SK-N-SH treated with all-trans-retinoic acid at 6 μM for 48 hours (cell line): ENCODE measurements around the gene RTL1.

Source experiments
- CSRNP3 ChIP-seq: fragments of 250-450 bp; sonication (Bioruptor Pico); IDR thresholded peaks from 2 replicates; pipeline ENCODE4 v1.5.1; 2021; ENCODE audit warnings: mild to moderate bottlenecking, moderate library complexity
- TSHZ2 ChIP-seq: fragments of 250-450 bp; sonication (Bioruptor Pico); IDR thresholded peaks from 2 replicates; pipeline ENCODE4 v1.5.0; 2020; ENCODE audit warnings: mild to moderate bottlenecking, moderate library complexity
- TF ChIP-seq, protein P1 (sequence below): fragments of 250-450 bp; sonication (Bioruptor Pico); IDR thresholded peaks from 2 replicates; pipeline ENCODE4 v1.8.0; 2020; ENCODE audit warnings: mild to moderate bottlenecking, moderate library complexity, borderline replicate concordance

GRCh38 chr14:100894416-100894815 lies 9.1 kb downstream of the RTL1 start:
- TF ChIP-seq, protein P1, sequence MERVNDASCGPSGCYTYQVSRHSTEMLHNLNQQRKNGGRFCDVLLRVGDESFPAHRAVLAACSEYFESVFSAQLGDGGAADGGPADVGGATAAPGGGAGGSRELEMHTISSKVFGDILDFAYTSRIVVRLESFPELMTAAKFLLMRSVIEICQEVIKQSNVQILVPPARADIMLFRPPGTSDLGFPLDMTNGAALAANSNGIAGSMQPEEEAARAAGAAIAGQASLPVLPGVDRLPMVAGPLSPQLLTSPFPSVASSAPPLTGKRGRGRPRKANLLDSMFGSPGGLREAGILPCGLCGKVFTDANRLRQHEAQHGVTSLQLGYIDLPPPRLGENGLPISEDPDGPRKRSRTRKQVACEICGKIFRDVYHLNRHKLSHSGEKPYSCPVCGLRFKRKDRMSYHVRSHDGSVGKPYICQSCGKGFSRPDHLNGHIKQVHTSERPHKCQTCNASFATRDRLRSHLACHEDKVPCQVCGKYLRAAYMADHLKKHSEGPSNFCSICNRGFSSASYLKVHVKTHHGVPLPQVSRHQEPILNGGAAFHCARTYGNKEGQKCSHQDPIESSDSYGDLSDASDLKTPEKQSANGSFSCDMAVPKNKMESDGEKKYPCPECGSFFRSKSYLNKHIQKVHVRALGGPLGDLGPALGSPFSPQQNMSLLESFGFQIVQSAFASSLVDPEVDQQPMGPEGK (CRISPR knock-in tag): no peak
- no peak for TF ChIP-seq CSRNP3 (CRISPR knock-in tag)
- no peak for TF ChIP-seq TSHZ2 (CRISPR knock-in tag)
